DND-41 (cell line): ENCODE results near the gene NR1D2.

ENCODE experiments used
- ATAC-seq: fragments of 200-7000 bp; cut with Tn5 transposase; 3 replicates; pipeline ENCODE4 v1.9.1; 2021; ENCODE audit warnings: low read depth; ENCODE audit not compliant: insufficient read depth
- DNase-seq: peaks from one replicate; pipeline ENCODE4 v3.0.0-alpha.2; 2020
- H2AFZ ChIP-seq: 2 replicates; pipeline ENCODE4 v1.6.0; 2012; ENCODE audit warnings: low read depth, low read length
- H3K27ac ChIP-seq: 2 replicates; pipeline ENCODE4 v1.5.1; 2012; ENCODE audit warnings: low read length, inconsistent platforms
- H3K27me3 ChIP-seq: fragments of 200-600 bp; sonication (generic); 2 replicates; pipeline ENCODE4 v1.6.0; 2012; ENCODE audit warnings: low read length, mild to moderate bottlenecking, inconsistent platforms; ENCODE audit not compliant: insufficient read depth, poor library complexity
- H3K36me3 ChIP-seq: 2 replicates; pipeline ENCODE4 v1.5.1; 2012; ENCODE audit warnings: low read length, inconsistent platforms; ENCODE audit not compliant: insufficient read depth
- H3K4me1 ChIP-seq: 2 replicates; pipeline ENCODE4 v1.5.1; 2012; ENCODE audit warnings: mild to moderate bottlenecking, low read length; ENCODE audit not compliant: insufficient read depth
- H3K4me2 ChIP-seq: 2 replicates; pipeline ENCODE4 v1.6.0; 2012; ENCODE audit warnings: mild to moderate bottlenecking, moderate library complexity, low read length, inconsistent platforms; ENCODE audit not compliant: insufficient read depth
- H3K4me3 ChIP-seq, 2 experiments: fragments of 200-600 bp in 1 of 2; shearing (Covaris generic) in 1 of 2; 2 replicates each; pipeline ENCODE4 v1.5.1; 2012 to 2016; ENCODE audit warnings: inconsistent platforms in 2 of 2, low read length in 2 of 2, mild to moderate bottlenecking in 2 of 2, low read depth in 1 of 2, moderate library complexity in 1 of 2
- H3K79me2 ChIP-seq: 2 replicates; pipeline ENCODE4 v1.6.0; 2012; ENCODE audit warnings: low read length, inconsistent platforms; ENCODE audit not compliant: insufficient read depth
- H3K9ac ChIP-seq: 2 replicates; pipeline ENCODE4 v1.6.0; 2012; ENCODE audit warnings: low read depth, mild to moderate bottlenecking, inconsistent platforms, low read length, moderate library complexity
- H3K9me3 ChIP-seq: 2 replicates; pipeline ENCODE4 v1.5.1; 2012; ENCODE audit warnings: low read length, moderate library complexity, mild to moderate bottlenecking, inconsistent platforms; ENCODE audit not compliant: insufficient read depth, severe bottlenecking
- H4K20me1 ChIP-seq: 2 replicates; pipeline ENCODE4 v1.6.0; 2012; ENCODE audit warnings: low read length; ENCODE audit not compliant: insufficient read depth
- EZH2 ChIP-seq: IDR thresholded peaks from 3 replicates; pipeline ENCODE4 v1.6.1; 2012; ENCODE audit warnings: borderline replicate concordance, low read depth, mild to moderate bottlenecking, moderate library complexity, low read length, inconsistent platforms; ENCODE audit not compliant: severe bottlenecking
- TF ChIP-seq, protein P1 (sequence below): IDR thresholded peaks from 2 replicates; pipeline ENCODE4 v1.5.1; 2012; ENCODE audit warnings: borderline replicate concordance, low read length, moderate library complexity, mild to moderate bottlenecking; ENCODE audit not compliant: poor library complexity, severe bottlenecking; ENCODE audit errors: extremely low read depth

The NR1D2 gene

DNA sequence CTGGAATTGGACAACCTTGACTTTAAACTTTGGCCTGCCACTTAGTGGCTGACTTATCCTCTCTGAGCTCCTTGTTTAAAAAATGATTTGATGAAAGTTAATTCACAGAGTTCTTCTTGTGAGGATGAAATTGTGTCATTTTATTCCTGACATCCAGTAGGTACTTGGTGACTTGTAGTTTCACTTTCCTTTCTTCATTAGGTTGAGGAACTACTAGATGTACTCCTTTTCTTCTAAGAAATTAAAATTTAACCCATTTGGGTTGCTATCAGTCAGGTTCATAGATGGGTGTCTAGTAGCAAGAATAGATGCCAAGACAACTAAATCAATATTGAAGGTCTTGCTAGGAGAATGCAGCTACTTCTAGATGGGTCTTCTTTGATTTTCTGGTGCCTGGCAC, 5.2 kb downstream of the NR1D2 start:
- no peak for DNase-seq
- H3K4me2 ChIP-seq: peak overlapping the region; percentile 44
- H2AFZ ChIP-seq: no peak overlapping the region
- H3K27me3 ChIP-seq: no peaks in the 10 kb centered on the region
- H3K36me3 ChIP-seq: no peaks in the 10 kb centered on the region
- peaks cover 72% of the 10 kb centered on the region for H4K20me1 ChIP-seq
- no peak overlapping the region for H3K4me3 ChIP-seq
- peaks cover 32% of the 10 kb centered on the region for H3K4me1 ChIP-seq
- no peak for TF ChIP-seq EZH2
- TF ChIP-seq, protein P1, sequence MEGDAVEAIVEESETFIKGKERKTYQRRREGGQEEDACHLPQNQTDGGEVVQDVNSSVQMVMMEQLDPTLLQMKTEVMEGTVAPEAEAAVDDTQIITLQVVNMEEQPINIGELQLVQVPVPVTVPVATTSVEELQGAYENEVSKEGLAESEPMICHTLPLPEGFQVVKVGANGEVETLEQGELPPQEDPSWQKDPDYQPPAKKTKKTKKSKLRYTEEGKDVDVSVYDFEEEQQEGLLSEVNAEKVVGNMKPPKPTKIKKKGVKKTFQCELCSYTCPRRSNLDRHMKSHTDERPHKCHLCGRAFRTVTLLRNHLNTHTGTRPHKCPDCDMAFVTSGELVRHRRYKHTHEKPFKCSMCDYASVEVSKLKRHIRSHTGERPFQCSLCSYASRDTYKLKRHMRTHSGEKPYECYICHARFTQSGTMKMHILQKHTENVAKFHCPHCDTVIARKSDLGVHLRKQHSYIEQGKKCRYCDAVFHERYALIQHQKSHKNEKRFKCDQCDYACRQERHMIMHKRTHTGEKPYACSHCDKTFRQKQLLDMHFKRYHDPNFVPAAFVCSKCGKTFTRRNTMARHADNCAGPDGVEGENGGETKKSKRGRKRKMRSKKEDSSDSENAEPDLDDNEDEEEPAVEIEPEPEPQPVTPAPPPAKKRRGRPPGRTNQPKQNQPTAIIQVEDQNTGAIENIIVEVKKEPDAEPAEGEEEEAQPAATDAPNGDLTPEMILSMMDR: no peak
- no peak overlapping the region for H3K27ac ChIP-seq
- H3K9me3 ChIP-seq: no peaks in the 10 kb centered on the region
- no peak overlapping the region for H3K9ac ChIP-seq
- no peak for ATAC-seq
- H3K79me2 ChIP-seq: peaks cover 29% of the 10 kb centered on the region

- ATAC-seq (peak; percentile 89), DNase-seq (peak; percentile 54)
Observed at GRCh38 chr3:23952646-23953045, 7.6 kb downstream of the NR1D2 start.

GRCh38 chr3:23953523-23953922, 8.4 kb downstream of the NR1D2 start:
- Histone ChIP-seq H3K36me3 (no peaks in the 10 kb centered on the region), H4K20me1 (peaks cover 50% of the 10 kb centered on the region), H3K9ac (no peak overlapping the region), H3K4me2 (no peak overlapping the region), H3K27me3 (no peaks in the 10 kb centered on the region), H3K9me3 (no peaks in the 10 kb centered on the region), H3K4me3 (no peak overlapping the region), H3K4me1 (peaks cover 20% of the 10 kb centered on the region), H3K27ac (no peak overlapping the region), H2AFZ (no peak overlapping the region), H3K79me2 (peaks cover 15% of the 10 kb centered on the region)
- DNase-seq: no peak
- ATAC-seq: no peak
- TF ChIP-seq, protein P1: no peak
- TF ChIP-seq EZH2: no peak

More at GRCh38 chr3:23952646-23953045, 7.6 kb downstream of the NR1D2 start:
- H3K79me2 ChIP-seq: peaks cover 17% of the 10 kb centered on the region
- no peak overlapping the region for H3K4me3 ChIP-seq
- H3K9me3 ChIP-seq: no peaks in the 10 kb centered on the region
- H3K9ac ChIP-seq: no peak overlapping the region
- TF ChIP-seq, protein P1: no peak
- TF ChIP-seq EZH2: no peak
- no peaks in the 10 kb centered on the region for H3K36me3 ChIP-seq
- peaks cover 59% of the 10 kb centered on the region for H4K20me1 ChIP-seq
- H3K4me2 ChIP-seq: no peak overlapping the region
- no peak overlapping the region for H3K27ac ChIP-seq
- no peaks in the 10 kb centered on the region for H3K27me3 ChIP-seq
- peaks cover 20% of the 10 kb centered on the region for H3K4me1 ChIP-seq
- H2AFZ ChIP-seq: no peak overlapping the region

GRCh38 chr3:23954144-23954543, 9.1 kb downstream of the NR1D2 start:
- Histone ChIP-seq H3K4me2 (no peak overlapping the region), H3K9me3 (no peaks in the 10 kb centered on the region), H3K4me3 (no peak overlapping the region), H3K79me2 (peaks cover 13% of the 10 kb centered on the region), H3K9ac (no peak overlapping the region), H3K4me1 (peaks cover 20% of the 10 kb centered on the region), H3K27me3 (no peaks in the 10 kb centered on the region), H2AFZ (no peak overlapping the region), H3K36me3 (no peaks in the 10 kb centered on the region), H3K27ac (no peak overlapping the region), H4K20me1 (peaks cover 50% of the 10 kb centered on the region)
- ATAC-seq: no peak
- TF ChIP-seq, protein P1: no peak
- no peak for DNase-seq
